GM18505 (cell line): ENCODE data around the gene ABCB9.

Source experiments
- ATAC-seq: cut with Tn5 transposase; IDR thresholded peaks from one replicate; pipeline ENCODE4 v1.9.1; 2021; ENCODE audit not compliant: unreplicated experiment
- POLR2A ChIP-seq: IDR thresholded peaks from 4 replicates; pipeline ENCODE4 v1.6.1; 2011; ENCODE audit warnings: borderline replicate concordance; ENCODE audit not compliant: insufficient read depth, insufficient read length; ENCODE audit errors: extremely low read depth

The ABCB9 gene

DNA sequence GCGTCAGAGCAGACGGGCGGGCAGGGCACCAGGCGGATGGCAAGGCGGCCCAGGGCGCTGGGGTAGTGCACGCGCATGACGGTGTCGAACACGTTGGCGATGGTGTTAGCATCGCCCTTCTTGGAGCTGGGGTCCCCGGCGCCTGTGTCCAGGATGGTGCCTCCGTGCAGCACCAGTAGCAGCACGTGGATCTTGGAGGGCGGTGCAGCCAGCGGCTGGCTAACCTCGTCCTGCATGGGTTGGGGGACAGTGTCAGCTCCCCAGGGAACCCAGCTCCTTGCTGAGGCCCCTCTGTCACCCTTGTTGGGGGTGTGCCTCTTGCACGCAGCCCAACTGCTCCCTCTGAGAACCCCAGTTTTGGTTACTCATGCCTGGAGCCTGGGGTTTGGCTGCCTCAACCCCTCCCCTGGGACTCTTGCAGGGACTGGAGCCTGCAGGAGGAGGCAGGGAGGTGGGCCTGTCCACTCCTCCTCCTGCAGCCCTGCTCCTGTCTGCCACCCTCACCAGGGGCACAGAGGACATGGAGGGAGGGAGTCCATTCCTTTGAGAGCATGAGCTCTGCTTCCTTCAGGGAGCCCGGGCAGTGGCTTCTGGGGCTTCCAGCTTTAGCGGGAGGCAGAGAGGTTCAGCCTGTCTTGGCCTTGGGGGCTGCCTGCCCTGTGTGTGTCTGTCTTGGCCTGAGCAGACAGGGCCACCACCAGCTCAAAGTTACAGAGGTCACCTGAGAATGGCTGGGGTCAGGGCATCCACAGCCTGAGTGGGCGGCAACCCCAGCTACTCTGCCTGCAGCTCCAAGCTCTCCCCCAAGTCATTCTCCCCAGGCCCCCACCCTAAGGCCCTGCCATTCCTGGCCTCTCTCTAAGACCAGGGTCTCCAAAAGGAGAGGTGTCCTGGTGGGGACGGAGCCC lies 31.3 kb upstream of the ABCB9 start:
- no peak for TF ChIP-seq POLR2A
- ATAC-seq = no peak

DNA sequence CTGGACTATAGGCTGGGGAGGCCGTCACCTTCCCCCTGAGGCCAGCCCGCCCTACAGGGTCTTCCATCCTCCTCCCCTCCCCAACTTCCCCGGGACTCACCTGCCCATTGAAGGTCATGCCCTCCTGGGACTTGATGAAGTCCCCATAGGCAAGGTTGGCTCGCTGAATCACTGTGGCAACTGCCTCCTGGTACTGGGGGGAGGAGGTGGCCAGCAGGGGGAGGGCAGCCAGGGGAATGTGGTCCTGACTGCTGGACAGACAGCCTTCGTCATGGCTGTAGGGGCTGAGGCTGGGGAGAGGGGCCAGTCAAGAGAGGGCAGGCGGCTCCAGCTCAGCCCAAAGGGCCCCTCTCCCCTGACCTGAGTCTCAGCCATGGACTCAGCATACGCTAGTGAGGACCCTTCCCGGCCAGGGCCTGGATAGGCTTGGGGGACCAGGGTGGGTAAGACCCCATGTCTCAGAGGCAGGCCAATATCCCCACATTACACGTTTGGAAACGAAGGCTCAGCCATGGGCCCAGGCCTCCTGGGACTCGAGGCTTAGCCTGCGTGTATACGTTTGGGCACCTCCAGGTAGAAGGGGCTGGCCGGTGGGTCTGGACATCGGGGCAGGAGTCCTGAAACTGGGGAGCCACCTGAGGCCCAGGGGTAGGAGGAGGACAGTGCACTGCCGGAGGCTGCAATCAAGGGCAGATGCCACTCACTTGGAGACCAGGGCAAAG lies 30.5 kb upstream of the ABCB9 start:
- TF ChIP-seq POLR2A = no peak
- ATAC-seq = no peak

DNA sequence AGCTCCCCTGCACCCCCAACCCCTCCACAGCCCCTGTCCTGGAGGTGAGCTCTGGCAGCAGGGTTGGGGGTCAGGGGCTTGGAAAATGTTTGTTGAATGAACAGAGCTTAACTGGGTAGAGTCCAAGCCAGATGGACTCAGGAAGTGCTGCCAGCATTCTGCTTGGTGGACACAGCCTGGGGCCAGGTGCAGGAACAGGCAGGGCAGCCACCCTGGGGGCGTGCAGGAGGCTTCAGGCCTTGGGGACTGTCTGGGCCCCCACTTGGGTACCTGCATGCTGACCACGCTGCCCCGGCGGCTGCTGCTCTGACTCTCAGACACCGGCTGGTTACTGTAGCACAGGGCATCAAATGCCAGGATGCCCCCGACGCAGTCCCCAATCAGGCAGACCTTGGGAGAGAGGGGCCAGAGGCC lies 29.9 kb upstream of the ABCB9 start:
- no peak for ATAC-seq

DNA sequence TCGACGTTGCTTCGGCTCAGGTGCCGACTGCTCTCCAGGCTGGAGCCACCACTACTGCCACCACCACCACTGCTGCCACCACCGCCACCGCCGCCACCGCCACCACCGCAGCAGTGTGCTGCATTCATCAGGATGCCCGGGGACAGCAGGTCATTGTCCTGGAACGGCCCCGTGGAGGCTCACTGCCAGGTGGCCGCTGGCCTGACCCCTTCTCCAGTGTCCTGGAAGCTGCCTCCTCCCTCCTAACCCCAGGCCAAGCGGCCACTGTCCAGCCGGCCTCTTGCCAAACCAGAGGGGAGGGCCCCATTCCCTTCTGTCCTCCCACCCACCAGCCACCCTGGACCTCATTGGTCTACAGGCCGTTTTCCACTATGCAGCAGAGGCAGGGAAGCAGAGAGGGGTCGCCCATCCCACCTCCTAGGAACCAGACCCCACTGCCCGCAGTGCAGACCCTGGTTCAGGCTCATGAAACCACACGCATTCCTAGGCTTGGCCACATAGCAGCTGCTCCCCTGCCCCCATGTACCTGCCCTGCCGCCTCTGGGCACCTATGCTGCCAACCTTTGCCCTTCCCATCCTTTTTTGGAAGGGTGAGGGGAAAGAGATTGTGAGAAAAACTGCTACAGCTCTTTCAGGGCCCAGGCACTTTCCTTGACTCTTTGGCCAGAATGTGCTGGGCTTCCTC lies 29.4 kb upstream of the ABCB9 start:
- ATAC-seq = no peak
- TF ChIP-seq POLR2A = no peak

More for the DNA sequence above, 29.9 kb upstream of the ABCB9 start:
- no peak for TF ChIP-seq POLR2A

DNA sequence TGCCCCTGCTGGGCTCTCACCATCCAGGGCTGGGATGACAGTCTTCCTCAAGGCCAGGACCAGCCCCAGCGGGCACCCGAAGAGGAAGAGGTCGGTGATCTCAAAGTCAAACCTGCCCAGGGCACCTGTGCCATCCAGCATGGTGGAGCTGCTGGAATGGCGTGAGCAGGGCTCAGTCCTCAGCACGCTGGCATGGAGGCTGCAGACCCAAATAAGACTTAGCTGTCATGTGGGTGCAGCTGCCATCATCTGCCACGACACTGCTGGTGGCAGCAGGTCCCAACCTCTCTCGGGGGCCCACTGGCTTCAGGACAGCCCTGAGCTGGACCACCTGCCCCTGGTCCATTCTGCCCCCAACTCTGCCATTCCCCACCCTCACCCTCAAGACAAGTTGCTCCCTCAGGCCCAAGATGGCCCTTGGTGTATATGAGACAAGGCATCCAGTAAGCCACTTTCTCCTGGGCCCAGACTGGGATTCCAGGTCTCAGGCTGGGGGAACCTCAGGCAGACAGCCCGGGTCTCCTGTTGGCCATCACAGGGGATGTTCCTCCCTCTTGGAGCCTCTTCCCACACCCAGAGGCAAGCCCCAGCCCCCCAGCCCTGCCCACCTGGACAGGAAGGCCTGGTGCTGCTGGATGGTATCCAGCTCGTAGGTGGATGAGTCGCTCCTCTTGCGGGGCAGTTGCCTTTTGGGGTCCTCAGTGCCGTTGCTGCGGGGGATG lies 28.7 kb upstream of the ABCB9 start:
- ATAC-seq = no peak
- no peak for TF ChIP-seq POLR2A

DNA sequence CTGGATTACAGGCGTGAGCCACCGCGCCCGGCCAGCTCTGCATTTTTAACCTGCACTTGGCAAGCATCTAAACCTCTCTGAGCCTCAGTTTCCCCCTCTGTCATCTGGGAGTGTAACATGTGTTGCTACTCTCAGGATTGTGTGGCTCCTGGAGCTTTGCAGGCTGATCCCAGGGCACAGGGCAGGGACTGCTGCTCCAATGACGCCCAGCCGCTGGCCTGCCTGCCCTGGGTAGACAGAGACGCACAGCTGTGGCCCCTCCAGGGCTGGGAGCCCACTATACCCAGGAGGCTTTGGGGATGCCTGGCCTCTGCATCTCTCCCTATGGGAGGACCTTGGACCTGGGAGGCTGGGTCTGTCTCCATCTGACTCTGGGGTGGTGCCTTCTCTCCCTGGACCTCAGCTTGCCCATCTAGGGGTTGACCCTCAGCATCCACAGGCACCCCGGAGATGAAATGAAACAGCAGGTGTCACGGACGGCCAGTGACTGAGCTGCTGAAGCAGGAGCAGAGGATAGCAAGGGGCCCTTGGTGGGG lies 27.9 kb upstream of the ABCB9 start:
- no peak for TF ChIP-seq POLR2A
- ATAC-seq = no peak

DNA sequence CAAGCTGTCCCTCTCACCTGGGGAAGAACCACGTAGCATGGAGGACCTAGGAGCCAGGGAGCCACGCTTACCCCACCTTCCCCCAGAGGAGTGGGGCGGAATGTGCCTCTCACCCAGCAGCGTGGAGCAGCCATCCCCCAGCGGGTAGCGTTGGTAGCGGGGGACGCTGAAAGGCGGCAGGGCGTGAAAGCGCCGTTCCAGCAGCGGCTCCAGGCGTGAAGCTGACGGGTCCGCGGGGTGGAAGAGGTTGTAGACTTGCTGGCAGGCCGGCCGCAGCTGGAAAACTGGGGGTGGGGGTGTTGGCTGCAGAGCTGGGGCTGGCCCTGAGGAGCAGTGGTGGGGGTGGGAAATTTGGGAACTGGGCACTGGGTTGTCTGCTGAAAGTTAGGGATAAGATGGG lies 26.1 kb upstream of the ABCB9 start:
- no peak for ATAC-seq
- TF ChIP-seq POLR2A = no peak

DNA sequence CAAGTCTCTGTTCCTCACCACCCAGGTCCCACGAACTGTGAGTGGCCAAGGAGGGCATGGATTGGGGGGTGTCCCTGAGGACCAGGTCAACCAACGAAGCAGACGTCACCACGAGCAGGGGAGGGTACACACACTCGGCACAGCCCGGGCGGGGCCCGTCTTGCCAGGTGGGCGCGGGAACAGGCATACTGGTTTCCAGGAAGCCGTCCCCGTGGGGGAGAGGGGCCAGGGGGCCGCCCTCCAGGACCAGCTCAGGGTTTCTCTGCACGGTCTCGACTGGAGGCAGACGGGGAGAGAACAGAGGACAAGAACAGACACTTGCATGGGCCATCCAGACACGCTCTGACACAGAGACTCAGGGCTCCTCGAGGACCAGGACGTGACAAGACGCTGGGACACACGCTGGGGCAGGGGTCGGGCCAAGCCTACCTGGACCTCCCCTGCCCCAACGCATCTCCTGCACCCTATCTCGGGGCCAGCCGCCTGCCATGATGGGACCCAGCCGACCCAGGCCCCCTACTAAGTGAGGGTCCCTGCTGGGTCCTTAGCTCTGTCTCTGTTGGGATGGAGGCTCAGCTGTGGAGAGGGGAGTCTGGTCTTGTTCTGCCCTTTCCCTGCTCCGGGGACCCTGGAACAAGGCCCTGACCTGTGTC lies 25.5 kb upstream of the ABCB9 start:
- no peak for TF ChIP-seq POLR2A
- ATAC-seq = no peak

DNA sequence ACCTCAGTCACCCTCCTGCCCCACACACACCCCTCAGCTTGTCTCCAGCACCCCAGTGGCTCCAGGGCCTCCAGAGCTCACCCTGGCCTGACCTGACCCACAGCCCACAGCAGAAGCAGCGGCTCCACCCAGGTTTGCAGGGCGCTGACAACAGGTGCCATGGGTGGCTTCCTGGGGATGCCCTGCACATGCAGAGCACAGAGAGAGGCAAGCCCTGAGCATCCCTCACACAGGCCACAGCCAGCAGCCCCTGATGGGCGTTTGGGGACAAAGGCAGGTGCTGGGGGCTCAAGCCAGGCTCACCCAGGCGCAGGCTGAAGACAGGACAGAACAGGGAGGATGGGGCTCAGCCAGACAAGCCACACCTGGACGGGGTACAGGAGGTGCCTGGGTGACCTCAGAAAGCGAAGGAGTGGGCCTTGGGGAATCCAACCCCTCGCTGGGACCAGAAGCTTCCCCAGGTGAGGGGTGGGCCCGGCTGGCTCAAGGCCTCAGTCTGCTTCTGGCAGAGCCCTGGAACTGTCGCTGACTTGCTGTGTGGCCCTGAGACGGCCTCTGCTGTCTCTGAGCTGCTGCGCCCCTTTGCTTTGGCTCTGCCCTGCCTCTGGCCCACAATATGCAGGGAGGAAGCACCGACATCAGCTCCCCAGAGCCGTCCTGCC lies 24.8 kb upstream of the ABCB9 start:
- ATAC-seq = no peak
- TF ChIP-seq POLR2A = no peak

DNA sequence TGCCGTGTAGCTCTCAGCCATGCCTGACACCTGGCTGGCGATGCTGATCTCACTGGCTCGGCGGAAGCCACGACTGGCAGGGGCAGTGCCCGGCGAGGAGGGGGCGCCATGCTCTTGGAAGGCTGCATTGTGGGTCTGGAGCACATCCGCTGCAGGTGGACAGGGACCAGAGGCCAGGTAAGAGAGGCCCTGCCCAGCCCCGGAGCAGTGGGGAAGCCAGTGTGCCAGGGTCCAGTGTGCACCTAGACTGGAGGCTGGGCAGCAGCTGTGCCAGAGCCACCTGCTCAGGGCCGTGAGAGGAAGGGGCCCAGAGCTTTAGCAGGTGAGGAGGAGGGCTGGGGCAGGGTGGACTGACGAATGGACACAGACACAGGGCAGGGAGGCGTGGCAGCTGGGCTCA lies 24.3 kb upstream of the ABCB9 start:
- TF ChIP-seq POLR2A = no peak
- no peak for ATAC-seq

DNA sequence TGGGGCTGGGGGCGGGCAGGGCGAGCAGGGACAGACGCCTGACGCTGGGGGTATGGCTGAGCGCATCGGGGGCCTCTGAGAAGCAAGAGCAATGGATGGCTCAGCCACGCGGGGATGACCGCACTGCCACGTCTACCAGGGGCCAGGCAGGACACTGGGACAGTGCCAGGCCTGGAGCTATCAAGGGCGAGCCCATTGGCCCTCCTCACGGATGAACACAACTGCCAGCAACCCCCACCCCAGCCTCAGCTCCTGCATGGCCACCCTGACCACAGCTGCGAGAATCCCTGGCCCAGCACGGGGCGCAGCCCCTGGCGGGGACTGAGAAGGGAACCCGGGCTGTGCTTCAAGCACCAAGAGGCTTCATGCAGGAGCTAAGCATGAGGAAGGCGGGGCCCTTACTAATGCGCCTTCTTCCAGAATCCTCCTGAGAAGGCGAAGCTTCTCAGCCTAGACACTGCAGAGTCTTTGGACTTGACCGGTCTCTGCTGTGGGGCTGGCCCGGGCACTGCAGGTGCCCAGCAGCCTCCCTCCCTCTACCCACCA lies 23.7 kb upstream of the ABCB9 start:
- no peak for TF ChIP-seq POLR2A
- ATAC-seq = no peak

DNA sequence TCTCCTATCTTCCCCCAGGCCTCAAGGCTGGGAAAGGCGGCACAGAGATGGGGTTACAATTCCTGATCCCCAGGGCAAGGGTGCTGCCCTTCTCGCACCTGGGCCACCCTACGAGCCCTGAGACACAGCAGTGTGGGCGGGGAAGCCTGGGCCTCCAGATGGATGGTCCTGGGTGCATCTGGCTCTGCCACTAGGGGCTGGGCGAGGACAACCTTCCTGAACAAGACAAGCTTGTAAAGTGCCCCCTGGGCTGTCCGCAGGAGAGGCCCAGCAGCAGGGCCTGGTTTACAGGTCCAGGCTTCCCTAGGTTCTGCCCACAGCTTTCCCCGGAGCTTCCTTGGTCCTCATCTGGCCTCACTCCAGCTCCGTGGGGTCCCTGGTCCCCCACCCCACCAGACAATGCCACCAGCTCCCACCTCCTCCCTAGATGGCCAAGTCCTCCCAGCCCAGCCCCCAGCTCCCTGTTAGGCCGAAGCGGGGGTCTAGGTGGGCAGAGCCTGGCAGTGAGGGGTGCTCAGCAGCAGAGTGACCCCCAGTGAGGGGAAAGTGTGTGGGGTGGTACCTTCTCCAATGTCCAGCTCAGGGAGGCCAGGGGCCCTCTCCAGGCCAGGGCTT lies 23.1 kb upstream of the ABCB9 start:
- no peak for ATAC-seq

More for the DNA sequence above, 23.1 kb upstream of the ABCB9 start:
- TF ChIP-seq POLR2A = no peak
